Right ventricle myocardium superior (tissue), 1 donor: ENCODE data around the gene YIF1B. TPM values are rescaled to one million over a fixed set of nuclear protein-coding genes. Genes with fewer than 3 reads are reported as not detected.
"Not testable (repeated sequence)": the region's sequence is repeated elsewhere in the genome, so short reads cannot be mapped to it uniquely, and the experiment has no call there.

Experiments
- ATAC-seq: fragments of 200-7000 bp; cut with Tn5 transposase; one replicate; pipeline ENCODE4 v1.9.1; 2020; ENCODE audit warnings: mild to moderate bottlenecking; ENCODE audit not compliant: poor library complexity
- DNase-seq: peaks from one replicate; pipeline ENCODE4 v3.0.0-alpha.2; 2020
- intact Hi-C: fragments of 100-400 bp; cut with DNase I; formaldehyde crosslinking; loops from one replicate; pipeline ENCODE4 v1.11.2; 2022
- total RNA-seq: library from RNA; stranded (reverse); fragmentation: NEBNext Ultra II Directional; extraction: Animal tissue kit (Norgen Biotek cat#: 25700); gene quantifications from one replicate; pipeline ENCODE4 v1.2.1, GENCODE V29; 2021
- donor health status: DM: no; HTN: yes; CAD: no; lungs with severe emphysema.

Gene YIF1B
- total RNA-seq, 1 donor from 2014 or later, result 31.3 TPM

DNA sequence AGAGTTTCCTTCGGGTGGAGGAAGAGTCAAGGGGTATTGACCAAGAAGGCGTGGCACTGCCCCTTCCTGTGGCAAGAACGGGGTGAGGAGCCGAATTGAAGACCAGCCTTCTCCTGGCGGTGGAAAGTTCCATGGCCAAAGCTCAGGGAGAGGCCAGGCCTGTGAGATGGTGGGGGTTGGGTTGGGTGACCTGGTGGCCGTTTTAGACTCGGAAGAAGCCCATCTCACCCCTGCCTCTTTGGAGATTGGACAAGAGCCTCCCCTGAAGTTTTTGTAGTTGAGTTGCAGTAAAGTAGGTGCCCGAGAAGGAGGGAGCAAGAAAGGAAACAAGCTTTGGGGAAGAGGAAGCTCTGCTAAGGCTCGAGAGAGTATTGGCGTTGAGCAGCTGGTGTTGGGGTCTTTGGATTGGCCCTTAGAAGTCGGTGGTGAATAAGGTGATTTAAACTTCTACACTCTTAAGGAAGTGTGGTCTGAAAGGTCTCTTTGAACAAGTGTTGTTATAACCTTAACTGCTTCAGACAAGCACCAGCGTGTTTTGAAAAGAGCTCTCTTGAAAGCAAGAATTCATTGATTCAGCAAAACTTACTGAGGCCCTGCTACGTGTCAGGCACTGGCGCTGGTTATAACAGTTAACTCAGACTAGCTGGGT is 50.4 kb downstream of the YIF1B start:
- ATAC-seq, result peak; percentile 36
- intact Hi-C loops, result no loop called here
- DNase-seq, result no peak

DNA sequence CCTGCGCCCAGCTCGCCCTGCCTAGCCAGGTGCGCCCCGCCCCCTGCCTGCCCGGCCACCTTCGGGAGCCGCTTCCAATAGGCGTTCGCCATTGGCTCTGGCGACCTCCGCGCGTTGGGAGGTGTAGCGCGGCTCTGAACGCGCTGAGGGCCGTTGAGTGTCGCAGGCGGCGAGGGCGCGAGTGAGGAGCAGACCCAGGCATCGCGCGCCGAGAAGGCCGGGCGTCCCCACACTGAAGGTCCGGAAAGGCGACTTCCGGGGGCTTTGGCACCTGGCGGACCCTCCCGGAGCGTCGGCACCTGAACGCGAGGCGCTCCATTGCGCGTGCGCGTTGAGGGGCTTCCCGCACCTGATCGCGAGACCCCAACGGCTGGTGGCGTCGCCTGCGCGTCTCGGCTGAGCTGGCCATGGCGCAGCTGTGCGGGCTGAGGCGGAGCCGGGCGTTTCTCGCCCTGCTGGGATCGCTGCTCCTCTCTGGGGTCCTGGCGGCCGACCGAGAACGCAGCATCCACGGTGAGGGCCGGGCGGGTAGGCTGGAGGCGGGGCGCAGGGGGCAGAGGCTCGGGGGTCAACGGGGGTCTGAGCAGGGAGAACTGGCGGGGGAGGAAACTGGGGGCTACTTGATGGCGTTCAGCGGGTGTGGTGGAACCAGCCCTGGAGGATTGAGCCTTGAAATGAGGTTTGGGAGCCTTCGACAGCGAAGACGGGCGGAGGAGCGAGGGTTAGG is 51.1 kb downstream of the YIF1B start, which contains the start of gene SPINT2:
SPINT2 (plus strand) TSS at position 88 of the 727 bp plus-strand sequence; CDS start at position 408, 320 bp downstream.
- ATAC-seq (peak; percentile 28), DNase-seq (peak; percentile 55)
- intact Hi-C loops, result loop anchor here (5.0 kb wide), 1 partner anchor 53 kb away; the partner anchor contains the start of genes KCNK6 and YIF1B

DNA sequence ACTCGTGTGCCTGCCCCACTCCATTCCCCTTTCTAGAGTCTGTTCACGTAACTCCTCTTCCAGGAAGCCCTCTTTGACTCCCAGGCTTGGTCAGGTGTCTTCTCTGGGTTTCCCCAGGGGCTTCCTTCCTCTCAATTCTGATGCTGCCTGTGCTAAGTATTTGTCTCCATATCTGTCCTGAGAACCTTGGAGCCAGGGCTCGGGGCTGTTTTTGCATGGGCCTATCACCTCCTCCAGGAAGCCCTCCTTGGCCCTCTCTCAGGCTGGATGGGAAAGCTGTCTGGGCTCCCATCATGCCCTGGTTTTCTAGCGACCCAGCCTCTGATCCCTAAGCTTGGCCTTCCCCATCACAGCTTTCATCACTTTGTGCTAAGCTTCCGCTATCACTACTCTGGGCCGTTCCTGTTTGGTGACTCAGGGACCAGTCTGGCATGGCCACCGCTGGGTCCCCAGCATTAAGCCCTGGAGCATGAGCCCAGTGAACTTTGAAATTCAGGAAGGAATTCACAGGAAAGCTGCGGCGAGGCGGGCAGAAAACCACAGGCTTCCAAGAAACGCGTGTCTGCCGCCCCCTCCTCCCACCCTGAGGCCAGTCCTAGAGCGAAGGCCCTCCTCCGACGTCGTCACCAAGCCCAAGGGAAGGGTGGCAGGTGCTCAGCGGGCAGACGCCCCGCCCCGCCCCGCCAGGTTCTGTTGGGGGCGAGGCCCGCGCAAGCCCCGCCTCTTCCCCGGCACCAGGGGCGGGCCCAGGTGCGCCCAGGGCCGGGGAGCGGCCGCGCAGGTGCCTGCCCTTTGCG is 51.9 kb downstream of the YIF1B start:
- intact Hi-C loops, result loop anchor here (5.0 kb wide), 1 partner anchor 53 kb away; the partner anchor contains the start of genes KCNK6 and YIF1B
- ATAC-seq (peak; percentile 82), DNase-seq (no peak)

DNA sequence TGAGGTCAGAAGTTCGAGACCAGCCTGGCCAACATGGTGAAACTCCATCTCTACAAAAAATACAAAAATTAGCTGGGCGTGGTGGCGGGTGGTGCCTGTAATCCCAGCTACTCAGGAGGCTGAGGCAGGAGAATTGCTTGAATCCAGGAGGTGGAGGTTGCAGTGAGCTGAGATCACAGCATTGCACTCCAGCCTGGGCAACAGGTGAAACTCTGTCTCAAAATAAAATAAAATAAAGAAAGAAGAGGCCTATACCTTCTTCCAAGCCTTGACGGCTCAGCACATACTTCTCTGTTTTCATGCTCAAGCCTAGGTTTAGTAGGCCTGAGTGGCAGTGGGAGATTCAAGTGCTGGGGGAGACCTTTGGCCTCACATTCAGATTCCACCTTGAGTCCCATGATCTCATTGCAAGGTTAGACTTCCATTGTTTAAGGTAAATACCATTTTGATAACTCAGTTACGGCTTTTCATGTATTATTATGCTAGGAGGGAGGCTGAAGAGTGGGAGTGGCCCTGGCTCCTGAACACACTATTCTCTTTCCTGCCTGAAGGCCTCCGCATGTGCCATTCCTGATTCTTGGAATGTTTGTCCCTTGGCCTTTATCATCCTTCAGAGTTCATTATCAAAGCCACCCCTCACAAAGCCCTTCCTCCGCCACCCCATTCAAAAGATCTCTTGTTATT is 53.0 kb downstream of the YIF1B start:
- no peak for DNase-seq
- intact Hi-C loops, result loop anchor here (5.0 kb wide), 1 partner anchor 55 kb away; the partner anchor contains the start of genes KCNK6 and YIF1B
- ATAC-seq, result no peak

DNA sequence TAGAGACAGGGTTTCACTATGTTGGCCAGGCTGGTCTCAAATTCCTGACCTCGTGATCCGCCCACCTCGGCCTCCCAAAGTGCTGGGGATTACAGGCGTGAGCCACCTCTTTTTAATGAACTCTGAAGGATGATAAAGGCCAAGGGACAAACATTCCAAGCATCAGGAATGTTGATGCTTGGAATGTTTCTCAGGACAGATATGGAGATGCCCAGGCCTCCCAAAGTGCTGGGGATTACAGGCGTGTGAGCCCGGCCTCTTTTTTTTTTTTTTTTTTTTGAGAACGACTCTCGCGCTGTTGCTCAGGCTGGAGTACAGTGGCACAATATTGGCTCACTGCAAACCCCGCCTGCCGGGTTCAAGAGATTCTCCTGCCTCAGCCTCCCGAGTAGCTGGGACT is 53.8 kb downstream of the YIF1B start:
- intact Hi-C loops, result loop anchor here (5.0 kb wide), 1 partner anchor 55 kb away; the partner anchor contains the start of genes KCNK6 and YIF1B
- not testable (repeated sequence) for DNase-seq, ATAC-seq

DNA sequence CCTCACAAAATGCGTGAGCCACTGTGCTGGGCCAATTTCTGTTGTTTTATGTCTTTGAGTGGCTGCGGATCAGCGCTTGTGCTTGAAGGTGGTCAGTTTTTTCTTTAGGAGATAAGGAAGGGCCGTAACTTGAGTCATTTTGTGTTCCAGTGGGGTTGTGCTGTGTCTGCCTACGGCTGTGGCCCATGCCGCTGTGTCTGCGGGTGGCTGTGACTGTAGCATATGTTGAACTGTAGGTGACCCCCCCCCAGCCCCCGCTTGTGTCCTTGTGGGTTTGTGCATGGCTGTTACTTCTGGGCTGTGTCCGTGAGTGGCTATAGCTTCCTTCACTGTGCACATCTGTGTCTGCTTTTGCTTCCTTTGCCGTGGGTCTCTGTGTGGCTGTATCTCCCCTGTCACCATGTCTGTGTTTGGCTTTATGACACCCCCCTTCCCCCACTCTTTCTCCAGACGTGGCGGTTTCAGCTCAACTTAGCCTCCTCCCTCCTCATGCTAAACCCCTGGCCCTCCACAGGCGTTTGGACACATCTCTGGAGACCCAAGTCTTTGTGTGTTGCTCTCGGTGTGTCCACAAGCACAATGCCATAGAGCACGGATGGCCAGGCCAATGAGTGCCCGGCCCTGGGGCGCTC is 60.2 kb downstream of the YIF1B start:
- no peak for ATAC-seq
- DNase-seq, result no peak
- intact Hi-C loops, result no loop called here

DNA sequence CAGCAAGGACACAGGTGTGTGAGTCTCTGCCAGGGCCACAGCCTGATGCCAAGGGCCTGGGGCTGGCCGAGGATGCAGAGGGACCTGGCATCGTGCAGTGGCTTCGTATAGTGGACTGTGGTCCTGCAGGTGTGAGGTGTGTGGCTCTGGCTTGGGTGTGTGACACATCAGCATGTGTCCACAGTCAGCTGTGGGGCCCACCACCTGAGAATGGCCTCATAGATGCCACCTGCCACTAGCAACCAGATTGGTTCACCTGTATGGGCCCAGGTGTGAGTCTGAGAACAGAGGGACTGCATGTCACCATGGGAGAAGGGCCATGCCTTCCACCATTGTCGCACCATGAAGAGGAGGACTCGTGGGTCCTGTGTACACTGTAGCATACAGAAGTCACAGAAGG is 62.0 kb downstream of the YIF1B start:
- ATAC-seq (no peak), DNase-seq (no peak)
- intact Hi-C loops, result no loop called here

Other genes with a start within 250 kb of the YIF1B start
- gene DPF1, start 91.7 kb downstream of the YIF1B start, total RNA-seq, result not detected
- 31.1 TPM for gene PPP1R14A, start 59.6 kb downstream of the YIF1B start, total RNA-seq
- gene SPINT2, start 51.4 kb downstream of the YIF1B start, total RNA-seq, result 8.7 TPM
- 5.6 TPM for gene C19orf33, start 11.7 kb downstream of the YIF1B start, total RNA-seq
- 4.7 TPM for gene KCNK6, start 3.9 kb upstream of the YIF1B start, total RNA-seq
- gene CATSPERG, start 19.9 kb upstream of the YIF1B start, total RNA-seq, result 0.86 TPM
- gene PSMD8, start 58.6 kb upstream of the YIF1B start, total RNA-seq, result 299 TPM
- 0.27 TPM for gene GGN, start 72.1 kb upstream of the YIF1B start, total RNA-seq
- 0.40 TPM for gene SPRED3, start 72.8 kb upstream of the YIF1B start, total RNA-seq
- gene FAM98C, start 87.1 kb upstream of the YIF1B start, total RNA-seq, result 10.5 TPM
- gene RASGRP4, start 110.3 kb upstream of the YIF1B start, total RNA-seq, result 1.8 TPM
- 0.73 TPM for gene RYR1, start 117.7 kb upstream of the YIF1B start, total RNA-seq